ENCODE data around the gene FAM184A. TPM values are rescaled to one million over a fixed set of nuclear protein-coding genes. Genes with fewer than 3 reads are reported as not detected.

FAM184A gene
- total RNA-seq, 2 experiments from 2014 or later, result 2.2 to 2.7 TPM

- no peaks in the 10 kb centered on the region for H3K36me3 Mint-ChIP-seq (ENCODE audit: low read depth)
- H3K4me1 Mint-ChIP-seq (ENCODE audit: low read depth), result peaks cover 2% of the 10 kb centered on the region
- ATAC-seq (no peak), DNase-seq (no peak)
- H3K9me3 Mint-ChIP-seq (ENCODE audit: insufficient read depth), result no peaks in the 10 kb centered on the region
- H3K27me3 Mint-ChIP-seq (ENCODE audit: low read depth), result no peaks in the 10 kb centered on the region
- no peak overlapping the region for H3K4me3 Mint-ChIP-seq
- H3K27ac Mint-ChIP-seq, result no peak overlapping the region
- POLR2A ChIA-PET, result interaction anchor here (0.6 kb wide), 1 partner anchor 49 kb away, joined by 5 read pairs; no protein-coding TSS in a partner anchor
- CTCF ChIA-PET, result no interaction called here
These were observed 34.7 kb downstream of the FAM184A start for GRCh38 chr6:119043783-119044182.

GRCh38 chr6:119043265-119043664, 35.2 kb downstream of the FAM184A start:
- Mint-ChIP-seq H3K4me3 (no peak overlapping the region), H3K4me1 (ENCODE audit: low read depth) (peaks cover 2% of the 10 kb centered on the region), H3K36me3 (ENCODE audit: low read depth) (no peaks in the 10 kb centered on the region), H3K9me3 (ENCODE audit: insufficient read depth) (no peaks in the 10 kb centered on the region), H3K27me3 (ENCODE audit: low read depth) (no peaks in the 10 kb centered on the region), H3K27ac (no peak overlapping the region)
- ChIA-PET POLR2A (interaction anchor here (0.6 kb wide), 1 partner anchor 50 kb away, joined by 5 read pairs; no protein-coding TSS in a partner anchor), CTCF (no interaction called here)
- ATAC-seq (no peak), DNase-seq (no peak)

- ChIA-PET POLR2A (no interaction called here), CTCF (interaction anchor here (0.9 to 1.0 kb wide), 2 partner anchors 12 to 69 kb away, joined by 3 read pairs; no protein-coding TSS in a partner anchor)
- H3K36me3 Mint-ChIP-seq (ENCODE audit: low read depth), result no peaks in the 10 kb centered on the region
- no peaks in the 10 kb centered on the region for H3K9me3 Mint-ChIP-seq (ENCODE audit: insufficient read depth)
- ATAC-seq, result no peak
- no peaks in the 10 kb centered on the region for H3K27me3 Mint-ChIP-seq (ENCODE audit: low read depth)
- H3K4me1 Mint-ChIP-seq (ENCODE audit: low read depth), result peaks cover 2% of the 10 kb centered on the region
- no peak for DNase-seq
- no peak overlapping the region for H3K4me3 Mint-ChIP-seq
- H3K27ac Mint-ChIP-seq, result no peak overlapping the region
These were observed 37.8 kb downstream of the FAM184A start for GRCh38 chr6:119040636-119041035.

GRCh38 chr6:119040229-119040628, 38.2 kb downstream of the FAM184A start:
- Mint-ChIP-seq H3K27me3 (ENCODE audit: low read depth) (no peaks in the 10 kb centered on the region), H3K4me3 (no peak overlapping the region), H3K36me3 (ENCODE audit: low read depth) (no peaks in the 10 kb centered on the region), H3K9me3 (ENCODE audit: insufficient read depth) (no peaks in the 10 kb centered on the region), H3K27ac (no peak overlapping the region), H3K4me1 (ENCODE audit: low read depth) (peaks cover 2% of the 10 kb centered on the region)
- no peak for DNase-seq
- no peak for ATAC-seq
- CTCF ChIA-PET, result interaction anchor here (1.0 kb wide), 1 partner anchor 70 kb away, joined by 3 read pairs; no protein-coding TSS in a partner anchor
- POLR2A ChIA-PET, result no interaction called here

GRCh38 chr6:119037941-119038623, 40.4 kb downstream of the FAM184A start:
- Mint-ChIP-seq H3K9me3 (ENCODE audit: insufficient read depth) (no peaks in the 10 kb centered on the region), H3K4me1 (ENCODE audit: low read depth) (no peaks in the 10 kb centered on the region), H3K36me3 (ENCODE audit: low read depth) (no peaks in the 10 kb centered on the region), H3K27ac (no peak overlapping the region), H3K4me3 (no peak overlapping the region), H3K27me3 (ENCODE audit: low read depth) (no peaks in the 10 kb centered on the region)
- DNase-seq (no peak), ATAC-seq (no peak)
- ChIA-PET CTCF (no interaction called here), POLR2A (no interaction called here)

- Mint-ChIP-seq H3K4me1 (ENCODE audit: low read depth) (no peaks in the 10 kb centered on the region), H3K36me3 (ENCODE audit: low read depth) (no peaks in the 10 kb centered on the region), H3K9me3 (ENCODE audit: insufficient read depth) (no peaks in the 10 kb centered on the region), H3K27ac (no peak overlapping the region), H3K4me3 (no peak overlapping the region), H3K27me3 (ENCODE audit: low read depth) (no peaks in the 10 kb centered on the region)
- ATAC-seq (no peak), DNase-seq (no peak)
- POLR2A ChIA-PET, result no interaction called here
- CTCF ChIA-PET, result no interaction called here
These were observed 41.2 kb downstream of the FAM184A start for GRCh38 chr6:119037264-119037663.

- CTCF ChIA-PET, result interaction anchor here (1.3 kb wide), 1 partner anchor 65 kb away, joined by 3 read pairs; no protein-coding TSS in a partner anchor
- Mint-ChIP-seq H3K27ac (no peak overlapping the region), H3K36me3 (ENCODE audit: low read depth) (no peaks in the 10 kb centered on the region), H3K27me3 (ENCODE audit: low read depth) (no peaks in the 10 kb centered on the region), H3K4me3 (no peak overlapping the region), H3K9me3 (ENCODE audit: insufficient read depth) (no peaks in the 10 kb centered on the region), H3K4me1 (ENCODE audit: low read depth) (no peaks in the 10 kb centered on the region)
- POLR2A ChIA-PET, result interaction anchor here (0.7 kb wide), 1 partner anchor 74 kb away, joined by 3 read pairs; no protein-coding TSS in a partner anchor
- no peak for DNase-seq
- ATAC-seq, result no peak
These were observed 42.4 kb downstream of the FAM184A start for GRCh38 chr6:119036081-119036480.

GRCh38 chr6:119035459-119035858, 43.0 kb downstream of the FAM184A start:
- no peaks in the 10 kb centered on the region for H3K4me1 Mint-ChIP-seq (ENCODE audit: low read depth)
- POLR2A ChIA-PET, result no interaction called here
- no peaks in the 10 kb centered on the region for H3K9me3 Mint-ChIP-seq (ENCODE audit: insufficient read depth)
- no peak for DNase-seq
- no peak overlapping the region for H3K27ac Mint-ChIP-seq
- no peaks in the 10 kb centered on the region for H3K36me3 Mint-ChIP-seq (ENCODE audit: low read depth)
- no peaks in the 10 kb centered on the region for H3K27me3 Mint-ChIP-seq (ENCODE audit: low read depth)
- ATAC-seq, result no peak
- CTCF ChIA-PET, result interaction anchor here (1.3 kb wide), 1 partner anchor 64 kb away, joined by 3 read pairs; no protein-coding TSS in a partner anchor
- no peak overlapping the region for H3K4me3 Mint-ChIP-seq

- no peak for ATAC-seq
- no peak overlapping the region for H3K27ac Mint-ChIP-seq
- no peaks in the 10 kb centered on the region for H3K36me3 Mint-ChIP-seq (ENCODE audit: low read depth)
- no peaks in the 10 kb centered on the region for H3K9me3 Mint-ChIP-seq (ENCODE audit: insufficient read depth)
- POLR2A ChIA-PET, result no interaction called here
- DNase-seq, result no peak
- H3K4me1 Mint-ChIP-seq (ENCODE audit: low read depth), result no peaks in the 10 kb centered on the region
- H3K27me3 Mint-ChIP-seq (ENCODE audit: low read depth), result no peaks in the 10 kb centered on the region
- CTCF ChIA-PET, result no interaction called here
- no peak overlapping the region for H3K4me3 Mint-ChIP-seq
These were observed 43.5 kb downstream of the FAM184A start for GRCh38 chr6:119034827-119035458.

GRCh38 chr6:119032428-119032827, 46.0 kb downstream of the FAM184A start:
- ChIA-PET POLR2A (interaction anchor here (0.6 kb wide), 1 partner anchor 10 kb away, joined by 3 read pairs; no protein-coding TSS in a partner anchor), CTCF (no interaction called here)
- ATAC-seq (no peak), DNase-seq (no peak)
- Mint-ChIP-seq H3K4me1 (ENCODE audit: low read depth) (no peaks in the 10 kb centered on the region), H3K4me3 (no peak overlapping the region), H3K9me3 (ENCODE audit: insufficient read depth) (no peaks in the 10 kb centered on the region), H3K27me3 (ENCODE audit: low read depth) (no peaks in the 10 kb centered on the region), H3K36me3 (ENCODE audit: low read depth) (no peaks in the 10 kb centered on the region), H3K27ac (no peak overlapping the region)

GRCh38 chr6:119030759-119031158, 47.7 kb downstream of the FAM184A start:
- DNase-seq (no peak), ATAC-seq (no peak)
- Mint-ChIP-seq H3K4me1 (ENCODE audit: low read depth) (no peaks in the 10 kb centered on the region), H3K4me3 (no peak overlapping the region), H3K27me3 (ENCODE audit: low read depth) (no peaks in the 10 kb centered on the region), H3K9me3 (ENCODE audit: insufficient read depth) (no peaks in the 10 kb centered on the region), H3K36me3 (ENCODE audit: low read depth) (no peaks in the 10 kb centered on the region), H3K27ac (no peak overlapping the region)
- POLR2A ChIA-PET, result no interaction called here
- CTCF ChIA-PET, result no interaction called here

- Mint-ChIP-seq H3K9me3 (ENCODE audit: insufficient read depth) (no peaks in the 10 kb centered on the region), H3K36me3 (ENCODE audit: low read depth) (no peaks in the 10 kb centered on the region), H3K27me3 (ENCODE audit: low read depth) (no peaks in the 10 kb centered on the region), H3K27ac (no peak overlapping the region), H3K4me1 (ENCODE audit: low read depth) (no peaks in the 10 kb centered on the region), H3K4me3 (no peak overlapping the region)
- ChIA-PET POLR2A (no interaction called here), CTCF (no interaction called here)
- no peak for DNase-seq
- no peak for ATAC-seq
These were observed 50.4 kb downstream of the FAM184A start for GRCh38 chr6:119028091-119028490.
